Esophagus (tissue), 2 donors: ENCODE measurements around the gene ZNF595. TPM values are rescaled to one million over a fixed set of nuclear protein-coding genes. Genes with fewer than 3 reads are reported as not detected.
A peak's percentile ranks its signal among the peaks of the same experiment; 100 is the strongest.
"Not testable (repeated sequence)": the region's sequence is repeated elsewhere in the genome, so short reads cannot be mapped to it uniquely, and the experiment has no call there.

ENCODE experiments used
- H3K27ac ChIP-seq, 2 donors: one replicate each; pipeline ENCODE4 v1.5.1; 2013; ENCODE audit warnings: low read depth in 2 of 2, mild to moderate bottlenecking in 2 of 2, inconsistent platforms in 1 of 2, low read length in 1 of 2, moderate library complexity in 1 of 2
- H3K27me3 ChIP-seq, 2 donors: one replicate each; pipeline ENCODE4 v1.6.1; 2013; ENCODE audit warnings: low read length in 2 of 2, control low read depth in 1 of 2, mild to moderate bottlenecking in 1 of 2; ENCODE audit not compliant: insufficient read depth in 2 of 2, control insufficient read depth in 1 of 2
- H3K36me3 ChIP-seq, 2 donors: one replicate each; pipeline ENCODE4 v1.6.1; 2013; ENCODE audit warnings: low read length in 1 of 2; ENCODE audit not compliant: control insufficient read depth in 2 of 2, insufficient read depth in 2 of 2
- H3K4me1 ChIP-seq, 2 donors: one replicate each; pipeline ENCODE4 v1.6.1; 2013; ENCODE audit warnings: low read length in 1 of 2; ENCODE audit not compliant: control insufficient read depth in 2 of 2, insufficient read depth in 2 of 2
- H3K4me3 ChIP-seq, 2 donors: one replicate each; pipeline ENCODE4 v1.5.1; 2013; ENCODE audit warnings: low read length in 2 of 2, mild to moderate bottlenecking in 2 of 2, low read depth in 1 of 2, moderate library complexity in 1 of 2
- H3K9me3 ChIP-seq, 2 donors: one replicate each; pipeline ENCODE4 v1.6.1; 2013; ENCODE audit warnings: mild to moderate bottlenecking in 2 of 2, low read depth in 1 of 2, low read length in 1 of 2, moderate library complexity in 1 of 2; ENCODE audit not compliant: control insufficient read depth in 2 of 2, insufficient read depth in 1 of 2
- WGBS, 2 donors: extraction: QIAGEN DNeasy Blood & Tissue Kit; methylation state at CpG; one replicate each; pipeline ENCODE4 v1.1.7; 2013; 5-methylcytosine and 5-hydroxymethylcytosine counted together
- polyA plus RNA-seq, 2 donors: library from polyadenylated mRNA; stranded (reverse); fragments of 200-250 nt; gene quantifications; one replicate each; pipeline ENCODE4 v1.2.3, GENCODE V29; 2013
- donor health status: healthy with polysubstance abuse.
- donor health status: Bipolar disorder and iron deficiency.

Gene ZNF595
- polyA plus RNA-seq, 2 donors = 3.3 to 5.2 TPM

DNA sequence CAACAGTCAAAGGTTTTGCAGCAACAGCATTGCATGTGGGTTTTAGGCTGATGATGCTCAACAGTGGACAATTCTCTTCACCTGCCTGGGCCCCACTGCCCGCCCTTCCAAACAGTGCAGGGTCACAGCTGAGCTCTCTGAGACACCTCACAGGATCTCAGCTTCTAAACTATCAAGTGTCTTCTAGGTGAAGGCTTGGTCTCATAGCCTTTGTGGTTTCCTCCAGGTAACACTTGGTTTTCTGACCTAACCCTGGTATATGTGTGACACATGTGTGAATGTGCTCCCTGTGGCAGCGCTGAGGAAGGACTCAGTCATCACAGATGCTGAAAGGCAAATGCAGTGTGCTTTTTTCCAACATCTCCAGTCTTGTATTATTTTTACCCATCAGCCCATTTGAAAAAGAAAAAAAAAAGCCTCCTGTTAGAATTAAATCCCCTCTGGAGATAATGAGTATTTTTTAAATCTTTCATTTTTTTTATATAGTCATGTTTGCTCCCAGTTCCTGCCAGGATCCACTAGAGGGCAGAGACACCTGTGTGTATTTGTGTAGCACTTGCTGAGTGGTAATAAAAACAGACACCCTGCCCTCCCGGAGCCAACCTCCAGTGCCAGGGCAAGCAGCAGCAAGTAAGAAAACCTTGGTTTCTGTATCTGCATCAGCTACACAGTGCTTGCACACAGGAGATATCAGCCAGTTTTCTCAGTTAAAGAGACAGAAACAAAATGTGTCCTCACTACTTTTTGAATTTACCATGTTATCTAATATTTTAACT lies 24.2 kb upstream of the ZNF595 start:
- H3K27me3 ChIP-seq, H3K27ac ChIP-seq, H3K4me1 ChIP-seq, H3K9me3 ChIP-seq, H3K36me3 ChIP-seq, H3K4me3 ChIP-seq: not testable (repeated sequence)
- 36 to 54% methylated on average over 1 of the region's 3 CpGs for WGBS, 2 donors

DNA sequence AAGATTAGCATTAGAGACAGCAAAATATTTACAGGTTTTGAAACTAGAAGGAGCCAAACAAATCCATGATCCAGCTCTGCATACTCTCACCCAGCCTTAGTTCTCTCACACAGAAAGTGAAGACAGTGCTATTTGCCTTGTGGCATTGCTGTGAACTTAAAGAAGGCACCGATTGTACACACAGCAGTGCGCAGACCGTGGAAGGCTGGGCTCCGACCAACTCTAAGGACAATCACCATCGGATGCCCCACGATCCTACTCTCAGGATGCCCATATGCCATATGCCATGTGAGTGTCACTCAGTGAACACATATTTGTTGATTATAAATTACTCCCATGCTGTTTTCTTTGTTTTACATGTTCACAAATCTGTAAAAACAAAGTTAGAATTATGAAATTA lies 19.8 kb upstream of the ZNF595 start:
- H3K9me3 ChIP-seq, H3K27ac ChIP-seq, H3K4me3 ChIP-seq, H3K36me3 ChIP-seq, H3K4me1 ChIP-seq, H3K27me3 ChIP-seq: not testable (repeated sequence)
- no CpG with 5 or more reads among the region's 6 CpGs for WGBS, 2 donors

GRCh38 chr4:36559-37415 lies 16.3 kb upstream of the ZNF595 start:
- H3K4me3 ChIP-seq, H3K36me3 ChIP-seq, H3K27me3 ChIP-seq, H3K9me3 ChIP-seq, H3K4me1 ChIP-seq, H3K27ac ChIP-seq: not testable (repeated sequence)
- WGBS, 2 donors = 61 to 84% methylated on average over 4 to 6 of the region's 6 CpGs

GRCh38 chr4:38202-38601 lies 14.9 kb upstream of the ZNF595 start:
- not testable (repeated sequence) for H3K4me1 ChIP-seq, H3K27me3 ChIP-seq, H3K27ac ChIP-seq, H3K4me3 ChIP-seq, H3K9me3 ChIP-seq, H3K36me3 ChIP-seq

- H3K36me3 ChIP-seq, H3K4me1 ChIP-seq, H3K4me3 ChIP-seq, H3K27me3 ChIP-seq, H3K27ac ChIP-seq, H3K9me3 ChIP-seq: not testable (repeated sequence)
Measured at GRCh38 chr4:43375-43774, 9.7 kb upstream of the ZNF595 start.

- H3K4me1 ChIP-seq, H3K4me3 ChIP-seq, H3K27me3 ChIP-seq, H3K27ac ChIP-seq, H3K9me3 ChIP-seq, H3K36me3 ChIP-seq: not testable (repeated sequence)
- 62 to 74% methylated on average over 4 of the region's 4 CpGs for WGBS, 2 donors
Measured at GRCh38 chr4:51253-51652, 1.9 kb upstream of the ZNF595 start.

GRCh38 chr4:51655-52277 lies 1.4 kb upstream of the ZNF595 start:
- not testable (repeated sequence) for H3K27ac ChIP-seq, H3K4me3 ChIP-seq, H3K27me3 ChIP-seq, H3K36me3 ChIP-seq, H3K9me3 ChIP-seq, H3K4me1 ChIP-seq
- WGBS, 2 donors = 48 to 64% methylated on average over 4 to 5 of the region's 9 CpGs

DNA sequence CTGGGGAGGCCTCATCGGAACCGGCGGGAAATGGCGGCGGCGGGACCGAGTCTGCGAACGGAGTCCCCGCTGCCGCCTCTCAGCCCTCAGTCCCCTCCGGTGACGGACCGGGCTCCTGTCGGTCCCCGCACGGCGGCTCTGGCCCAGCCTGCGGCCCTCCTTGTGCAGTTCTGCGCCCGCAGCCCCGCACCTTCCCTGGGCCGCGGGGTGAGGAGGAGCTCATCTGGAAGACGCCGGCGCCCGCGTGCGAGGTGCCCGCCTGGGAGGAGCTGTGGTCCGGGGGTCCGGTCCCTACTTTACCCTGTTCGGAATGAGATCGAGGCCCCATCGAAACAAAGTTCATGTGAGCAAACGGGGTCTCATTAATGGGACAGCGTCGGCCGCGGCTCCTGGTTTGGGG lies 400 bp downstream of the ZNF595 start:
- 7% methylated on average over 14 of the region's 41 CpGs; no CpG with 5 or more reads in 1 of the 2 donors for WGBS, 2 donors
- H3K36me3 ChIP-seq, H3K9me3 ChIP-seq, H3K27me3 ChIP-seq, H3K4me1 ChIP-seq, H3K27ac ChIP-seq: not testable (repeated sequence)
- peak overlapping the region; percentile 31 to 46 for H3K4me3 ChIP-seq

DNA sequence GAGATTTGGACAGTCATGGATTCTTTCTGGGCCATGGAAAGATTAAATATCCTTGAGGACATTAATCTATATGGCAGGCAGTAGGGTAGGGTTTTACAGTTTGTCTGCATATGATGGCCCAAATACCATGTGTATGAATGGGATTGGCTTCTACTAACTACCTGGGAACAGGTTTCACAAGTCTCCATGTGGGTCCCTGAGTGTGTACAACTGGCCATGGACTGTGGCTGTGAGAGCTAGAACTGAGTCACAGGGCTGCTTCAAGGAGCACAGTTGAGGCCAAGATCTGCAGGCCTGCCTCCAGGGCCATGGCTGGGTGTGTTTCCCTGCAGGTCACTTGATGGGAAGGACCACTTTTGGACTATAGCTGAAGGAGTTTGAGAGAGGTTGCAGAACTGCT lies 11.6 kb downstream of the ZNF595 start:
- H3K9me3 ChIP-seq, H3K4me1 ChIP-seq, H3K27ac ChIP-seq, H3K36me3 ChIP-seq, H3K27me3 ChIP-seq, H3K4me3 ChIP-seq: not testable (repeated sequence)

DNA sequence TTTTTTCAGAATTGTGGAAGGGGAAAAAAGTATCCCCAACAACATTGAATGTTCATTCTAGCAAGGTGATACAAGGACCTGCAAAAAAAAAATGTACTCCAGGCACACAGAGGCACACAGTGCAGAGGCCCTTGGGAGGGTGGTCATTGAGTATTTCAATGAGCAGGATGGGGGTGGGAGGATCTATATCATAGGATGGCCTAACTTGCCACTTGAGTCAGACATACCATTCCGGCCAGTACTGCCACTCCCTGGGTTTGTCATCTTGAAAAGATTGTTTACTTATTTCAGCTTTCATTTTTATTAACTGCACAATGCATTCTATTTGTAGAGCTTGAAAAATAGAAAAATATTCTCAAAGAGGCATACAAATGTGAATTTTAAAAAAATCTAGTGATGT lies 18.7 kb downstream of the ZNF595 start:
- peaks cover 8 to 21% of the 10 kb centered on the region in 2 donors for H3K9me3 ChIP-seq
- H3K27ac ChIP-seq = no peak overlapping the region
- 89 to 92% methylated on average over 1 of the region's 1 CpG for WGBS, 2 donors
- no peaks in the 10 kb centered on the region for H3K4me1 ChIP-seq
- peaks cover 0 to 10% of the 10 kb centered on the region in 2 donors for H3K36me3 ChIP-seq
- no peaks in the 10 kb centered on the region for H3K27me3 ChIP-seq
- no peak overlapping the region for H3K4me3 ChIP-seq
